Endothelial cell of umbilical vein (primary cell): ENCODE results near the gene SYNM. TPM values are rescaled to one million over a fixed set of nuclear protein-coding genes. Genes with fewer than 3 reads are reported as not detected.

Experiments used
- BruUV-seq: library from RNA; stranded (reverse); fragments of 400-500 nt; replicated peaks from 2 replicates; lab custom pipeline; 2021; lab: Mats Ljungman, UMichigan
- CTCF ChIA-PET: fragments of 300-600, 350-600 bp; sonication (Branson Sonifier 250); formaldehyde crosslinking; loops from one replicate; lab custom pipeline; 2021; ENCODE audit warnings: antibody characterized with exemption, inconsistent platforms; lab: Charles Lee
- POLR2A ChIA-PET: fragments of 300-600, 350-600 bp; sonication (Branson Sonifier 250); formaldehyde crosslinking; loops from one replicate; lab custom pipeline; 2021; ENCODE audit warnings: antibody characterized with exemption, inconsistent platforms; lab: Charles Lee
- DNase-seq: peaks from one replicate; pipeline ENCODE4 v3.0.0-alpha.2; 2011; ENCODE audit warnings: low read depth, low spot score
- FAIRE-seq: peaks from 2 replicates; lab custom pipeline; 2011; peaks lifted over from hg19 to GRCh38; lab: Jason Lieb, UNC
- H2AFZ ChIP-seq: 2 replicates; pipeline ENCODE4 v1.6.0; 2012; ENCODE audit warnings: low read depth, low read length, control low read depth, inconsistent platforms
- H3K27ac ChIP-seq: 2 replicates; pipeline ENCODE4 v1.5.1; 2011; ENCODE audit warnings: low read depth, mild to moderate bottlenecking, control low read depth, low read length, moderate library complexity; ENCODE audit not compliant: insufficient read depth
- H3K27me3 ChIP-seq, 2 experiments: 2 replicates each; pipeline versions ENCODE4 v1.6.0 to v1.6.1; 2011; ENCODE audit warnings: low read length in 2 of 2, mixed read lengths in 1 of 2; ENCODE audit not compliant: control insufficient read depth in 2 of 2, insufficient read depth in 2 of 2
- H3K36me3 ChIP-seq, 2 experiments: 2 replicates in 1 of 2; 3 replicates in 1 of 2; pipeline ENCODE4 v1.5.1; 2011; ENCODE audit warnings: low read length in 2 of 2, mild to moderate bottlenecking in 1 of 2, moderate library complexity in 1 of 2; ENCODE audit not compliant: control insufficient read depth in 2 of 2, insufficient read depth in 2 of 2; ENCODE audit errors: extremely low read depth in 1 of 2
- H3K4me1 ChIP-seq: 3 replicates; pipeline ENCODE4 v1.5.1; 2011; ENCODE audit warnings: mild to moderate bottlenecking, low read length; ENCODE audit not compliant: control insufficient read depth, insufficient read depth; ENCODE audit errors: extremely low read depth
- H3K4me2 ChIP-seq: 2 replicates; pipeline ENCODE4 v1.6.1; 2011; ENCODE audit warnings: low read length, control low read depth, mixed read lengths; ENCODE audit not compliant: insufficient read depth
- H3K4me3 ChIP-seq, 3 experiments: fragments of 200-600 bp in 1 of 3; sonication (generic), shearing (Covaris generic) in 1 of 3; replicated peaks in 1 of 3; 2 replicates each; pipeline ENCODE4 v1.5.1; 2011 to 2016; ENCODE audit warnings: control low read depth in 3 of 3, low read length in 3 of 3, mild to moderate bottlenecking in 2 of 3, inconsistent platforms in 1 of 3, low read depth in 1 of 3, moderate library complexity in 1 of 3; ENCODE audit not compliant: insufficient read depth in 1 of 3
- H3K79me2 ChIP-seq: 2 replicates; pipeline ENCODE4 v1.6.0; 2012; ENCODE audit warnings: low read length, inconsistent platforms; ENCODE audit not compliant: control insufficient read depth, insufficient read depth
- H3K9ac ChIP-seq: replicated peaks from 2 replicates; pipeline ENCODE3; 2011; ENCODE audit warnings: low read length, control low read depth; ENCODE audit not compliant: insufficient read depth; ENCODE audit errors: extremely low read depth
- H3K9me1 ChIP-seq: replicated peaks from 3 replicates; pipeline ENCODE4 v1.6.0; 2011; ENCODE audit warnings: mild to moderate bottlenecking, low read length; ENCODE audit not compliant: control insufficient read depth, insufficient read depth; ENCODE audit errors: extremely low read depth
- H3K9me3 ChIP-seq: replicated peaks from 2 replicates; pipeline ENCODE4 v1.5.1; 2012; ENCODE audit warnings: low read length, inconsistent platforms; ENCODE audit not compliant: control insufficient read depth, insufficient read depth
- H4K20me1 ChIP-seq: replicated peaks from 2 replicates; pipeline ENCODE3; 2011; ENCODE audit warnings: mild to moderate bottlenecking, low read length; ENCODE audit not compliant: control insufficient read depth, insufficient read depth; ENCODE audit errors: extremely low read depth
- EZH2 ChIP-seq: IDR thresholded peaks from 2 replicates; pipeline ENCODE4 v1.6.1; 2012; ENCODE audit warnings: borderline replicate concordance, low read depth, mild to moderate bottlenecking, moderate library complexity, low read length, inconsistent platforms; ENCODE audit not compliant: severe bottlenecking
- FOS ChIP-seq: IDR thresholded peaks from 2 replicates; pipeline ENCODE4 v1.6.1; 2011; ENCODE audit warnings: mild to moderate bottlenecking, low read length, moderate library complexity, borderline replicate concordance; ENCODE audit not compliant: insufficient read depth
- GATA2 ChIP-seq: IDR thresholded peaks from 2 replicates; pipeline ENCODE4 v1.7.0; 2011; ENCODE audit warnings: low read depth, mild to moderate bottlenecking, moderate library complexity, mixed read lengths, low read length; ENCODE audit not compliant: insufficient read length, insufficient read depth
- JUN ChIP-seq: IDR thresholded peaks from 2 replicates; pipeline ENCODE4 v1.6.1; 2011; ENCODE audit warnings: borderline replicate concordance, low read depth; ENCODE audit not compliant: insufficient read length, insufficient read depth
- MYC ChIP-seq: IDR thresholded peaks from one replicate; pipeline ENCODE4 v1.6.1; 2011; ENCODE audit warnings: mild to moderate bottlenecking, low read depth, low read length
- POLR2A ChIP-seq: IDR thresholded peaks from 2 replicates; pipeline ENCODE4 v1.6.1; 2012; ENCODE audit warnings: low read depth, mild to moderate bottlenecking, control low read depth, low read length
- POLR2AphosphoS5 ChIP-seq: IDR thresholded peaks from 2 replicates; pipeline ENCODE4 v1.6.1; 2012; ENCODE audit warnings: low read depth, mild to moderate bottlenecking, control low read depth, low read length, moderate library complexity; ENCODE audit not compliant: insufficient read depth
- dilution Hi-C: fragments of 300-500 bp; cut with MboI; formaldehyde crosslinking; loops from one replicate; pipeline ENCODE4 v1.15.0; 2019; ENCODE audit warnings: low sequenced_read_pairs; ENCODE audit not compliant: extremely low pct_ligation_motif_present
- intact Hi-C: fragments of 100-400 bp; cut with micrococcal nuclease; formaldehyde crosslinking; loops from one replicate; pipeline ENCODE4 v1.10.0; 2022
- polyA plus RNA-seq, 4 experiments: library from polyadenylated mRNA; depleted of rRNA in 3 of 4; stranded (reverse) in 3 of 4; unstranded in 1 of 4; fragments of >200 nt; gene quantifications; 2 replicates each; pipeline versions ENCODE4 v1.2.1 to v1.2.3, GENCODE V29; 2011 to 2012; ENCODE audit warnings: missing spikeins in 1 of 4
- total RNA-seq: library from RNA; stranded (reverse); gene quantifications from 2 replicates; pipeline ENCODE4 v1.2.3, GENCODE V29; 2021
- TF ChIP-seq, protein P1 (sequence below), 2 donors: IDR thresholded peaks; 1 replicate in 1 of 2; 2 replicates in 1 of 2; pipeline ENCODE4 v1.5.1; 2011; ENCODE audit warnings: low read length in 2 of 2, mild to moderate bottlenecking in 2 of 2, moderate library complexity in 2 of 2, control low read depth in 1 of 2, inconsistent platforms in 1 of 2, low read depth in 1 of 2; ENCODE audit not compliant: insufficient read depth in 1 of 2; ENCODE audit errors: extremely low read depth in 1 of 2
- TF ChIP-seq, protein P2 (sequence below): IDR thresholded peaks from 2 replicates; pipeline ENCODE4 v1.6.1; 2011; ENCODE audit not compliant: insufficient read depth, insufficient read length

Gene SYNM
- total and polyA plus RNA-seq, 2 donors (not counting 3 experiments of a cell fraction or from before 2014, with no cell fraction given): 3.7 to 10.2 TPM

GRCh38 chr15:99117563-99118257 is 12.8 kb downstream of the SYNM start:
- no peaks in the 10 kb centered on the region for H3K36me3 ChIP-seq
- dilution Hi-C loops (no loop called here), intact Hi-C loops (no loop called here)
- H3K27ac ChIP-seq: no peak overlapping the region
- POLR2A ChIA-PET: no interaction called here
- FAIRE-seq (no peak), DNase-seq (no peak)
- no peak overlapping the region for H3K4me3 ChIP-seq
- no peak for TF ChIP-seq GATA2
- TF ChIP-seq JUN: no peak
- TF ChIP-seq, protein P1, sequence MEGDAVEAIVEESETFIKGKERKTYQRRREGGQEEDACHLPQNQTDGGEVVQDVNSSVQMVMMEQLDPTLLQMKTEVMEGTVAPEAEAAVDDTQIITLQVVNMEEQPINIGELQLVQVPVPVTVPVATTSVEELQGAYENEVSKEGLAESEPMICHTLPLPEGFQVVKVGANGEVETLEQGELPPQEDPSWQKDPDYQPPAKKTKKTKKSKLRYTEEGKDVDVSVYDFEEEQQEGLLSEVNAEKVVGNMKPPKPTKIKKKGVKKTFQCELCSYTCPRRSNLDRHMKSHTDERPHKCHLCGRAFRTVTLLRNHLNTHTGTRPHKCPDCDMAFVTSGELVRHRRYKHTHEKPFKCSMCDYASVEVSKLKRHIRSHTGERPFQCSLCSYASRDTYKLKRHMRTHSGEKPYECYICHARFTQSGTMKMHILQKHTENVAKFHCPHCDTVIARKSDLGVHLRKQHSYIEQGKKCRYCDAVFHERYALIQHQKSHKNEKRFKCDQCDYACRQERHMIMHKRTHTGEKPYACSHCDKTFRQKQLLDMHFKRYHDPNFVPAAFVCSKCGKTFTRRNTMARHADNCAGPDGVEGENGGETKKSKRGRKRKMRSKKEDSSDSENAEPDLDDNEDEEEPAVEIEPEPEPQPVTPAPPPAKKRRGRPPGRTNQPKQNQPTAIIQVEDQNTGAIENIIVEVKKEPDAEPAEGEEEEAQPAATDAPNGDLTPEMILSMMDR (IDR thresholded peaks at IDR 0.05; ENCODE audit: extremely low read depth in 1 of 2, insufficient read depth in 1 of 2, low read depth in 1 of 2, low read length in 2 of 2): no peak
- TF ChIP-seq POLR2AphosphoS5: no peak
- no peak for TF ChIP-seq FOS
- TF ChIP-seq, protein P2, sequence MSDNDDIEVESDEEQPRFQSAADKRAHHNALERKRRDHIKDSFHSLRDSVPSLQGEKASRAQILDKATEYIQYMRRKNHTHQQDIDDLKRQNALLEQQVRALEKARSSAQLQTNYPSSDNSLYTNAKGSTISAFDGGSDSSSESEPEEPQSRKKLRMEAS: no peak
- TF ChIP-seq EZH2: no peak
- TF ChIP-seq MYC: no peak
- TF ChIP-seq POLR2A: no peak
- no peaks in the 10 kb centered on the region for H3K79me2 ChIP-seq
- no peaks in the 10 kb centered on the region for H3K9me3 ChIP-seq
- no peaks in the 10 kb centered on the region for H3K9me1 ChIP-seq
- no peaks in the 10 kb centered on the region for H4K20me1 ChIP-seq
- H3K9ac ChIP-seq: no peak overlapping the region
- CTCF ChIA-PET: interaction anchor here (1.0 to 1.7 kb wide), 2 partner anchors 12 to 17 kb away, joined by 4 to 6 read pairs; partner anchors contain the start of gene SYNM
- no peak overlapping the region for H3K4me2 ChIP-seq
- no peaks in the 10 kb centered on the region for H3K27me3 ChIP-seq
- no peak overlapping the region for H2AFZ ChIP-seq
- no TSS peak for BruUV-seq
- H3K4me1 ChIP-seq: peaks cover 6% of the 10 kb centered on the region
